Measurements from ENCODE around the gene C4BPB. TPM values are rescaled to one million over a fixed set of nuclear protein-coding genes. Genes with fewer than 3 reads are reported as not detected.

The C4BPB gene
- total RNA-seq, 1 donor from 2014 or later = 0.47 TPM

DNA sequence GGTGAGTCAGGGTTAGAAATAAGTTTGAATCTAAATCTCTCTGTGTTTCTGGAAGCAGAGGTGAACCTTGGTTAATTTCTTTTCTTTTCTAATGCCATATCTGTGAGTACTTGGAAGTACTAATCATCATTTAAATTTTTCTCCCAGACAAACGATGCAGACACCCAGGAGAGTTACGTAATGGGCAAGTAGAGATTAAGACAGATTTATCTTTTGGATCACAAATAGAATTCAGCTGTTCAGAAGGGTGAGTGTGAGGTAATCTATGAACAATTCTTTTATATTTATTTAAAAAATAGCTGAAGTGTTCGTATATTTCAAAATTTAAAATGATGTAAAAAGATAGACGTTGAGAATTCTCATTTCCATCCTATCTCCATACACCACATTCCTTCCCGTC lies 26.6 kb downstream of the C4BPB start:
- ChIA-PET CTCF (no interaction called here), POLR2A (no interaction called here)
- Mint-ChIP-seq H3K4me1 (no peaks in the 10 kb centered on the region), H3K27me3 (peaks cover 2% of the 10 kb centered on the region), H3K36me3 (ENCODE audit: low read depth) (no peaks in the 10 kb centered on the region), H3K27ac (no peak overlapping the region), H3K4me3 (no peak overlapping the region), H3K9me3 (peaks cover 5% of the 10 kb centered on the region)
- no peak for TF ChIP-seq CTCF (IDR thresholded peaks at IDR 0.05)
- no peak for ATAC-seq (ENCODE audit: low read depth)
- intact Hi-C loops (cut with micrococcal nuclease) = no loop called here
- DNase-seq = no peak

GRCh38 chr1:207124389-207124788 lies 35.7 kb downstream of the C4BPB start:
- intact Hi-C loops (cut with micrococcal nuclease) = no loop called here
- POLR2A ChIA-PET = no interaction called here
- Mint-ChIP-seq H3K4me1 (no peaks in the 10 kb centered on the region), H3K27ac (no peak overlapping the region), H3K36me3 (ENCODE audit: low read depth) (peaks cover 11% of the 10 kb centered on the region), H3K4me3 (no peak overlapping the region), H3K27me3 (peaks cover 6% of the 10 kb centered on the region), H3K9me3 (peaks cover 30% of the 10 kb centered on the region)
- no peak for ATAC-seq (ENCODE audit: low read depth)
- CTCF ChIA-PET = no interaction called here
- TF ChIP-seq CTCF (IDR thresholded peaks at IDR 0.05) = no peak
- DNase-seq = no peak

- ChIA-PET CTCF (no interaction called here), POLR2A (no interaction called here)
- intact Hi-C loops (cut with micrococcal nuclease) = no loop called here
- Mint-ChIP-seq H3K9me3 (peaks cover 49% of the 10 kb centered on the region), H3K27ac (no peak overlapping the region), H3K4me3 (no peak overlapping the region), H3K4me1 (no peaks in the 10 kb centered on the region), H3K27me3 (peaks cover 1% of the 10 kb centered on the region), H3K36me3 (ENCODE audit: low read depth) (peaks cover 20% of the 10 kb centered on the region)
- no peak for TF ChIP-seq CTCF (IDR thresholded peaks at IDR 0.05)
- DNase-seq = no peak
- ATAC-seq (ENCODE audit: low read depth) = no peak
These were observed 39.8 kb downstream of the C4BPB start for GRCh38 chr1:207128336-207128921.

DNA sequence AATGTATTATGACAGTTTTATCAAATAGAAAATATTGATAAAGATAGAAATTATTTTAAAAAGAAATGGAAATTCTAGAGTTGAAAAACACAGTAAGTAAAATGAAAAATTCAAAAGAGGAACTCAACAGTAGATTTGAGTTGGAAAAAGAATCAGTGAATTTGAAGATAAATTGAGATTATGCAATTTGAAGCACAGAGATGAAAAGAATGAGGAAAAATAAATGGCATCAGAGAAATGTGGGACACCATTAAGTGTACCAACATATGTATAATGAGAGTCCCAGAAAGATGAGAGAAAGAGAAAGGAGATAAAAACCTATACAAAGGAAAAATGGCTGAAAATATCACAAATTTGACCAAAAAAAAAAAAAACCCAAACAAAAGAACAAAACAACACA lies 40.4 kb downstream of the C4BPB start:
- H3K27ac Mint-ChIP-seq = no peak overlapping the region
- TF ChIP-seq CTCF (IDR thresholded peaks at IDR 0.05) = no peak

DNA sequence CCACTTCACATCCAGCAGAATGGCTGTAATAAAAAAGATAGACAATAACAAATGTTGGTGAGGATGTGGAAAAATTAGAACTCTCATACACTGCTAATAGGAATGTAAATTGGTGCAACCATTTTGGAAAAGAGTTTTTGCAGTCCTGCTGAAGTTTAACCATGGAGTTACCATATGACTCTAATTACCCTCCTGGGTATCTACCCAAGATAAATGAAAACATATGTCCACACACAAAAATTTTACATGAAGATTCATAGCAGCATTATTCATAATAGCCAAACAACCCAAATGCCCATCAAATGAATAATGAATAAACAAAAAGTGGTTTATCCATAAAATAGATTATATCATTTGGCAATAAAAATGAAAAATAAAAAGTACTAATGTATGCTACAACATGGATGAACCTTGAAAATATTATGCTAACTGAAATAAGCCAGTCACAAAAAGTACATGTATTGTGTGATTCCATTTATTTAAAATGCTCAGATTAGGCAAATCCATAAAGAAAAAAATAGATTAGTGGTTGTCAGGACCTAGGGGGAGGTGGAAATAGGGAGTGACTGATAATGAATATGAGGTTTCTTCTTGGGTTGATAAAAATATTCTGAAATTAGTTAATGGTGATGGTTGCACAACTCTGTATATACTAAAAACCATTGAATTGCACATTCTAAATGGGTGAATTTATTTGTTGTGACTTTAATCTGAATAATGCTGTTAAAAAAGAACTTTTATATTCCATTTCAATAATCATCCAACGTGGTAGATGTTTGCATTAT lies 41.8 kb downstream of the C4BPB start:
- H3K4me3 Mint-ChIP-seq = no peak overlapping the region
- H3K9me3 Mint-ChIP-seq = peaks cover 44% of the 10 kb centered on the region
- TF ChIP-seq CTCF (IDR thresholded peaks at IDR 0.05) = no peak
- no peaks in the 10 kb centered on the region for H3K27me3 Mint-ChIP-seq
- peaks cover 3% of the 10 kb centered on the region for H3K4me1 Mint-ChIP-seq
- ChIA-PET CTCF (no interaction called here), POLR2A (no interaction called here)
- no peak for ATAC-seq (ENCODE audit: low read depth)
- peaks cover 20% of the 10 kb centered on the region for H3K36me3 Mint-ChIP-seq (ENCODE audit: low read depth)
- DNase-seq = no peak
- no peak overlapping the region for H3K27ac Mint-ChIP-seq
- intact Hi-C loops (cut with micrococcal nuclease) = no loop called here

More for the DNA sequence above, 40.4 kb downstream of the C4BPB start:
- ChIA-PET CTCF (no interaction called here), POLR2A (no interaction called here)
- peaks cover 49% of the 10 kb centered on the region for H3K9me3 Mint-ChIP-seq
- H3K36me3 Mint-ChIP-seq (ENCODE audit: low read depth) = peaks cover 20% of the 10 kb centered on the region
- H3K4me3 Mint-ChIP-seq = no peak overlapping the region
- intact Hi-C loops (cut with micrococcal nuclease) = no loop called here
- DNase-seq (no peak), ATAC-seq (ENCODE audit: low read depth) (no peak)
- H3K27me3 Mint-ChIP-seq = no peaks in the 10 kb centered on the region
- H3K4me1 Mint-ChIP-seq = no peaks in the 10 kb centered on the region

All from activated B cell treated with CpG ODN at 0.5 μM for 24 hours (primary cell).